GM21360 (cell line): Measurements from ENCODE around the gene ZNF41.

Experiments
- ATAC-seq: cut with Tn5 transposase; IDR thresholded peaks from one replicate; pipeline ENCODE4 v1.9.1; 2021; ENCODE audit warnings: mild to moderate bottlenecking, moderate library complexity; ENCODE audit not compliant: unreplicated experiment

ZNF41 gene

GRCh38 chrX:47413179-47413594 lies 69.8 kb downstream of the ZNF41 start:
- ATAC-seq, result no peak
